ENCODE data around the gene SLC22A2. TPM values are rescaled to one million over a fixed set of nuclear protein-coding genes. Genes with fewer than 3 reads are reported as not detected.

Gene SLC22A2
- total and polyA plus RNA-seq, 2 donors (not counting 1 experiment from before 2014, with no cell fraction given), result not detected

DNA sequence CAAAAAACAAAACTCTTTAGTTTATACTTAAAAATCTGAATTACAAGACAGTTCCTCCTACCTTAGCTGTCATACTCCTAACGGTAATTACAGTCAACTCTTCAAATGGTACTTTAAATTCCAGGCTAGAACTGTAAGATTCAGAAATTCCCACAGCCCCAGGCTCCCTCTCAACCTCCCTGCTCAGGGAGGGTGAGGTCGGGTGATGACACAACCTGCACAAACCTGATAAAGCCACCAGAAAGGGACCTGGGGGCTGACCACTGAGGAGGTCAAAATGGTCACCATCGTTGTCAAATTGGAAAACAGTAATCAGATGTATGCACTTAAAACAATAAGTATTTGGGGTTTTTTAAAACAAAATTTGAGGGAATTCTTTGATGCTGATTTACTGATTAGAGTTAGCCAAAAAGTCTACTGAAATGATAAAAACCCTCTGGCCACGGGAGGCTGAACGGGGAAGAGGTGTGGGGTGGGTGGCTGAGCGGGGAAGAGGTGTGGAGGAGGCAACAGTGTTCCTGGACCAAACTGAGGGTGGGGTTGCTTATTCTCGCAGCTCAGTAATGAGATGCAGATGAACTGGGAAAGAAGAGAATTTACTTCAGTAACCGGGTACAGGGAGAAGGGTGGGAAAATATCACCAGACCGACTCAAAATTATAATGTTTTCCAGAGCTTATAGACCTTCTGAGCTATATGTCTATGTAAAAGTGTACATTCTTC, 84.7 kb downstream of the SLC22A2 start:
- H3K27me3 ChIP-seq (ENCODE audit: control insufficient read depth, insufficient read depth, low read length), result no peaks in the 10 kb centered on the region
- H4K20me1 ChIP-seq (ENCODE audit: control insufficient read depth, extremely low read depth, insufficient read depth, low read length), result no peaks in the 10 kb centered on the region

DNA sequence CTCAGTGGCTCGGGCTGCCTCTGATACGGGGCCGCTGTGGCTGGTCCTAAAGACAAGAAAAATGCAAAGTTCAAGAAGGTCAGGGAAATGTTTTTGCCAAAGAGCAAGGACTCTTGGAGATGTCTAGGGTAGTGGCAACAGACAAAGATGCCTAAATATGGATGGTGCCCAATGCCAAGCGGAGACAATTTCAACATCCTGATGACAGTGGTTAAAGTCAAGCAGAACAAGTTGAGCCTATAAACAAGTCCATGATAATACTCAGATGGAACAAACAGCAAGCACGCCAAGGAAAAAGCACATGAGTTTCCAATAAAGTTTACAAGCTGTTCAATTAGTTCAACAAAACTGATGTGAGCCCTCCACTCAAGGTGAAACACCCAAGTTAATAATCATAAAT, 85.9 kb downstream of the SLC22A2 start:
- H3K36me3 ChIP-seq (ENCODE audit: control insufficient read depth, insufficient read depth, low read length), result no peaks in the 10 kb centered on the region
- H3K27ac ChIP-seq (ENCODE audit: insufficient read depth, low read length), result no peak overlapping the region
- H3K79me2 ChIP-seq (ENCODE audit: control insufficient read depth, insufficient read depth, low read length), result no peaks in the 10 kb centered on the region
- H2AFZ ChIP-seq (ENCODE audit: low read length), result no peak overlapping the region
- H3K4me2 ChIP-seq (ENCODE audit: extremely low read depth, insufficient read depth, low read length), result no peak overlapping the region
- no peaks in the 10 kb centered on the region for H4K20me1 ChIP-seq (ENCODE audit: control insufficient read depth, extremely low read depth, insufficient read depth, low read length)
- no peaks in the 10 kb centered on the region for H3K27me3 ChIP-seq (ENCODE audit: control insufficient read depth, insufficient read depth, low read length)
- no peak for TF ChIP-seq EZH2 (IDR thresholded peaks at IDR 0.05; ENCODE audit: low read length, missing control alignments)
- TF ChIP-seq, protein P1, sequence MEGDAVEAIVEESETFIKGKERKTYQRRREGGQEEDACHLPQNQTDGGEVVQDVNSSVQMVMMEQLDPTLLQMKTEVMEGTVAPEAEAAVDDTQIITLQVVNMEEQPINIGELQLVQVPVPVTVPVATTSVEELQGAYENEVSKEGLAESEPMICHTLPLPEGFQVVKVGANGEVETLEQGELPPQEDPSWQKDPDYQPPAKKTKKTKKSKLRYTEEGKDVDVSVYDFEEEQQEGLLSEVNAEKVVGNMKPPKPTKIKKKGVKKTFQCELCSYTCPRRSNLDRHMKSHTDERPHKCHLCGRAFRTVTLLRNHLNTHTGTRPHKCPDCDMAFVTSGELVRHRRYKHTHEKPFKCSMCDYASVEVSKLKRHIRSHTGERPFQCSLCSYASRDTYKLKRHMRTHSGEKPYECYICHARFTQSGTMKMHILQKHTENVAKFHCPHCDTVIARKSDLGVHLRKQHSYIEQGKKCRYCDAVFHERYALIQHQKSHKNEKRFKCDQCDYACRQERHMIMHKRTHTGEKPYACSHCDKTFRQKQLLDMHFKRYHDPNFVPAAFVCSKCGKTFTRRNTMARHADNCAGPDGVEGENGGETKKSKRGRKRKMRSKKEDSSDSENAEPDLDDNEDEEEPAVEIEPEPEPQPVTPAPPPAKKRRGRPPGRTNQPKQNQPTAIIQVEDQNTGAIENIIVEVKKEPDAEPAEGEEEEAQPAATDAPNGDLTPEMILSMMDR (conservative IDR thresholded peaks at IDR 0.05 in 1 of 2, IDR thresholded peaks at IDR 0.05 in 1 of 2; ENCODE audit: low read depth in 1 of 2, low read length in 2 of 2), result no peak
- DNase-seq (ENCODE audit: low read depth in 2 of 2), result no peak
- no peak overlapping the region for H3K9ac ChIP-seq (ENCODE audit: insufficient read depth, low read length)
- no peak overlapping the region for H3K4me3 ChIP-seq (replicated peaks in 1 of 4; ENCODE audit: control extremely low read depth in 1 of 4, insufficient read depth in 1 of 4, low read depth in 3 of 4, low read length in 4 of 4)
- H3K4me1 ChIP-seq (ENCODE audit: control insufficient read depth, extremely low read depth, insufficient read depth, low read length), result no peaks in the 10 kb centered on the region
- H3K9me3 ChIP-seq (ENCODE audit: control insufficient read depth, insufficient read depth, low read depth, low read length), result no peaks in the 10 kb centered on the region

More for the DNA sequence above, 84.7 kb downstream of the SLC22A2 start:
- H3K36me3 ChIP-seq (ENCODE audit: control insufficient read depth, insufficient read depth, low read length), result no peaks in the 10 kb centered on the region
- H3K27ac ChIP-seq (ENCODE audit: insufficient read depth, low read length), result no peak overlapping the region
- no peaks in the 10 kb centered on the region for H3K79me2 ChIP-seq (ENCODE audit: control insufficient read depth, insufficient read depth, low read length)
- no peak overlapping the region for H3K4me2 ChIP-seq (ENCODE audit: extremely low read depth, insufficient read depth, low read length)
- no peak for DNase-seq (ENCODE audit: low read depth in 2 of 2)
- H3K9me3 ChIP-seq (ENCODE audit: control insufficient read depth, insufficient read depth, low read depth, low read length), result no peaks in the 10 kb centered on the region
- no peaks in the 10 kb centered on the region for H3K4me1 ChIP-seq (ENCODE audit: control insufficient read depth, extremely low read depth, insufficient read depth, low read length)
- H2AFZ ChIP-seq (ENCODE audit: low read length), result no peak overlapping the region
- TF ChIP-seq, protein P1 (conservative IDR thresholded peaks at IDR 0.05 in 1 of 2, IDR thresholded peaks at IDR 0.05 in 1 of 2; ENCODE audit: low read depth in 1 of 2, low read length in 2 of 2), result no peak
- TF ChIP-seq EZH2 (IDR thresholded peaks at IDR 0.05; ENCODE audit: low read length, missing control alignments), result no peak
- no peak overlapping the region for H3K4me3 ChIP-seq (replicated peaks in 1 of 4; ENCODE audit: control extremely low read depth in 1 of 4, insufficient read depth in 1 of 4, low read depth in 3 of 4, low read length in 4 of 4)
- no peak overlapping the region for H3K9ac ChIP-seq (ENCODE audit: insufficient read depth, low read length)

DNA sequence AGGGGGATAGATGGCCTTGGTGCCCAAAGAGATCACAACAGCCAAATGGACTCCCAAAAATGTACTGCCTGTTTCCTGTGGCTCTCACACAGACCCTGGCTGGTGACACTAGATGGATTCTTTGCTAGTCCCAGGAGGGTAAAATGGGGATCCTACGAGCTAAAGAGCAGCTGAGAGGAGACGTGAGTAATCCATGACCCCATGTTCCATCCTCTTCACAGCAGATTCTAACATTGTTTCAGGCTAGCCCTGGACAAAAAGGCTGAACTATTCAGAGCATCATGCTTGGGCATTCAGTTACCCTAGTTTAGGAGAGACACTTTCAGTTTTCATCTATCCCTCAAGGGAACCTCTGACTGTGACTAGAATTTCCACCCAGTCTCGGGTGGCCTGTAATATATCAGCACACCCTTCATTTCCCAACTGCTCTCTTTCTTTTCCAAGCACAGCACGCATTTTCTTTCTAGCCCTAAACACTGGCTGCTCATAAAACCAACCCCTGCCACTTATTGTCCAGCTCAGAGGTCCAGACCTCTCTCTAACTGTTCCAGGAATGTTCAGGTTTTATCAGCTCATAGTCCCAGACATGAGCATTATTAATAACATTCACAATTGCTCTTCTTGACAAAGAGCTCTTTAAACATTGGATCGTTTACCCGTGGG, 88.5 kb downstream of the SLC22A2 start:
- Histone ChIP-seq H2AFZ (ENCODE audit: low read length) (no peak overlapping the region), H3K27ac (ENCODE audit: insufficient read depth, low read length) (no peak overlapping the region), H3K4me2 (ENCODE audit: extremely low read depth, insufficient read depth, low read length) (no peak overlapping the region), H3K9ac (ENCODE audit: insufficient read depth, low read length) (no peak overlapping the region), H3K4me1 (ENCODE audit: control insufficient read depth, extremely low read depth, insufficient read depth, low read length) (no peaks in the 10 kb centered on the region), H3K27me3 (ENCODE audit: control insufficient read depth, insufficient read depth, low read length) (no peaks in the 10 kb centered on the region), H3K9me3 (ENCODE audit: control insufficient read depth, insufficient read depth, low read depth, low read length) (no peaks in the 10 kb centered on the region), H3K36me3 (ENCODE audit: control insufficient read depth, insufficient read depth, low read length) (no peaks in the 10 kb centered on the region), H4K20me1 (ENCODE audit: control insufficient read depth, extremely low read depth, insufficient read depth, low read length) (no peaks in the 10 kb centered on the region), H3K79me2 (ENCODE audit: control insufficient read depth, insufficient read depth, low read length) (no peaks in the 10 kb centered on the region), H3K4me3 (replicated peaks in 1 of 4; ENCODE audit: control extremely low read depth in 1 of 4, insufficient read depth in 1 of 4, low read depth in 3 of 4, low read length in 4 of 4) (no peak overlapping the region)
- TF ChIP-seq EZH2 (IDR thresholded peaks at IDR 0.05; ENCODE audit: low read length, missing control alignments), result no peak
- TF ChIP-seq, protein P1 (conservative IDR thresholded peaks at IDR 0.05 in 1 of 2, IDR thresholded peaks at IDR 0.05 in 1 of 2; ENCODE audit: low read depth in 1 of 2, low read length in 2 of 2), result no peak
- no peak for DNase-seq (ENCODE audit: low read depth in 2 of 2)

Data from fibroblast of lung (primary cell).